H1 (cell line): ENCODE data around the gene CLIC1. TPM values are rescaled to one million over a fixed set of nuclear protein-coding genes. Genes with fewer than 3 reads are reported as not detected.

Experiments used
- CTCF ChIA-PET: fragments of 300-600 bp; sonication (Branson Sonifier 250); formaldehyde crosslinking; loops from one replicate; lab custom pipeline; 2021; ENCODE audit not compliant: partially characterized antibody; lab: Charles Lee
- POLR2A ChIA-PET: fragments of 300-600 bp; sonication (Branson Sonifier 250); formaldehyde crosslinking; loops from one replicate; lab custom pipeline; 2021; ENCODE audit warnings: inconsistent platforms; ENCODE audit not compliant: partially characterized antibody; lab: Charles Lee
- DNase-seq, 2 experiments: peaks; one replicate each; pipeline versions ENCODE4 v3.0.0 to v3.0.0-alpha.2; 2010 to 2022; ENCODE audit warnings: low spot score in 2 of 2, low read depth in 1 of 2, mixed read lengths in 1 of 2
- FAIRE-seq: peaks from 2 replicates; lab custom pipeline; 2011; peaks lifted over from hg19 to GRCh38; lab: Jason Lieb, UNC
- H2AFZ ChIP-seq: 2 replicates; pipeline ENCODE4 v1.8.1; 2012; ENCODE audit warnings: low read length, inconsistent platforms
- H2AK5ac ChIP-seq: 2 replicates; pipeline ENCODE4 v1.6.1; 2013; ENCODE audit warnings: low read depth, low read length
- H2BK120ac ChIP-seq: replicated peaks from 2 replicates; pipeline ENCODE3; 2013; ENCODE audit warnings: low read depth, low read length, inconsistent platforms
- H2BK12ac ChIP-seq: 2 replicates; pipeline ENCODE4 v1.6.1; 2013; ENCODE audit warnings: low read depth, low read length
- H2BK15ac ChIP-seq: 2 replicates; pipeline ENCODE4 v1.6.1; 2013; ENCODE audit warnings: low read length
- H2BK20ac ChIP-seq: 2 replicates; pipeline ENCODE4 v1.6.1; 2013; ENCODE audit warnings: low read length
- H2BK5ac ChIP-seq: 2 replicates; pipeline ENCODE4 v1.6.1; 2013; ENCODE audit warnings: low read depth, low read length
- H3K14ac ChIP-seq: 2 replicates; pipeline ENCODE4 v1.6.1; 2013; ENCODE audit warnings: inconsistent platforms; ENCODE audit not compliant: insufficient read length
- H3K18ac ChIP-seq: 2 replicates; pipeline ENCODE4 v1.6.1; 2013; ENCODE audit warnings: low read length; ENCODE audit errors: extremely low read depth
- H3K23ac ChIP-seq: 2 replicates; pipeline ENCODE4 v1.6.1; 2013; ENCODE audit warnings: inconsistent platforms; ENCODE audit not compliant: insufficient read length
- H3K23me2 ChIP-seq: 2 replicates; pipeline ENCODE4 v1.6.1; 2013; ENCODE audit warnings: low read depth, low read length
- H3K27ac ChIP-seq: 2 replicates; pipeline ENCODE4 v1.6.1; 2011; ENCODE audit warnings: low read depth, low read length, inconsistent platforms
- H3K27me3 ChIP-seq, 4 experiments: replicated peaks in 1 of 4; 1 replicate in 1 of 4; 2 replicates in 3 of 4; pipeline versions ENCODE4 v1.6.1 to v1.8.1; 2011 to 2013; ENCODE audit warnings: low read length in 3 of 4, mild to moderate bottlenecking in 3 of 4, inconsistent platforms in 2 of 4, mixed read lengths in 2 of 4, moderate library complexity in 1 of 4; ENCODE audit not compliant: control insufficient read depth in 3 of 4, insufficient read depth in 3 of 4; ENCODE audit errors: extremely low read depth in 1 of 4
- H3K36me3 ChIP-seq, 4 experiments: 2 replicates each; pipeline versions ENCODE4 v1.6.1 to v1.8.1; 2011 to 2013; ENCODE audit warnings: mild to moderate bottlenecking in 4 of 4, low read length in 3 of 4, moderate library complexity in 2 of 4, control low read depth in 1 of 4, inconsistent platforms in 1 of 4; ENCODE audit not compliant: insufficient read depth in 4 of 4, control insufficient read depth in 2 of 4
- H3K4ac ChIP-seq: replicated peaks from 2 replicates; pipeline ENCODE3; 2013; ENCODE audit warnings: low read length, low read depth, mixed read lengths, inconsistent platforms; ENCODE audit not compliant: insufficient read length
- H3K4me1 ChIP-seq, 4 experiments: replicated peaks in 1 of 4; 1 replicate in 1 of 4; 2 replicates in 3 of 4; pipeline versions ENCODE4 v1.6.1 to v1.8.1; 2011 to 2013; ENCODE audit warnings: low read length in 3 of 4, inconsistent platforms in 2 of 4, mixed read lengths in 1 of 4; ENCODE audit not compliant: insufficient read depth in 4 of 4, control insufficient read depth in 3 of 4
- H3K4me2 ChIP-seq, 2 experiments: 2 replicates each; pipeline versions ENCODE4 v1.6.1 to v1.8.1; 2011 to 2013; ENCODE audit warnings: low read depth in 2 of 2, low read length in 2 of 2, control low read depth in 1 of 2, inconsistent platforms in 1 of 2, mild to moderate bottlenecking in 1 of 2; ENCODE audit not compliant: insufficient read depth in 1 of 2
- H3K4me3 ChIP-seq, 4 experiments: fragments of 200-600, 300-600 bp in 1 of 4; sonication (generic), shearing (Covaris generic), sonication (Bioruptor Twin) in 1 of 4; 2 replicates each; pipeline versions ENCODE4 v1.5.1 to v1.8.1; 2011 to 2016; ENCODE audit warnings: low read length in 4 of 4, low read depth in 3 of 4, control low read depth in 2 of 4, inconsistent platforms in 2 of 4, mild to moderate bottlenecking in 2 of 4, mixed read lengths in 1 of 4, moderate library complexity in 1 of 4; ENCODE audit not compliant: insufficient read depth in 2 of 4; ENCODE audit errors: extremely low read depth in 1 of 4
- H3K56ac ChIP-seq: replicated peaks from 2 replicates; pipeline ENCODE3; 2013; ENCODE audit warnings: low read depth, mild to moderate bottlenecking, mixed read lengths, low read length, inconsistent platforms; ENCODE audit not compliant: insufficient read length
- H3K79me1 ChIP-seq: 2 replicates; pipeline ENCODE4 v1.6.1; 2013; ENCODE audit warnings: low read depth, low read length, control low read depth
- H3K79me2 ChIP-seq, 2 experiments: 2 replicates each; pipeline versions ENCODE4 v1.6.1 to v1.8.1; 2012 to 2013; ENCODE audit warnings: low read length in 2 of 2, mild to moderate bottlenecking in 2 of 2, inconsistent platforms in 1 of 2; ENCODE audit not compliant: insufficient read depth in 2 of 2, control insufficient read depth in 1 of 2
- H3K9ac ChIP-seq, 4 experiments: replicated peaks in 1 of 4; 1 replicate in 1 of 4; 2 replicates in 3 of 4; pipeline versions ENCODE4 v1.6.1 to v1.8.1; 2011 to 2013; ENCODE audit warnings: low read depth in 3 of 4, low read length in 3 of 4, control low read depth in 2 of 4, mild to moderate bottlenecking in 2 of 4, moderate library complexity in 2 of 4, inconsistent platforms in 1 of 4; ENCODE audit errors: extremely low read depth in 1 of 4
- H3K9me3 ChIP-seq, 2 experiments: 2 replicates each; pipeline versions ENCODE4 v1.6.1 to v1.8.1; 2012 to 2013; ENCODE audit warnings: mild to moderate bottlenecking in 2 of 2, moderate library complexity in 2 of 2, control low read depth in 1 of 2, inconsistent platforms in 1 of 2, low read depth in 1 of 2, low read length in 1 of 2, mixed read lengths in 1 of 2; ENCODE audit not compliant: insufficient read depth in 2 of 2
- H4K20me1 ChIP-seq, 2 experiments: replicated peaks in 1 of 2; 2 replicates each; pipeline versions ENCODE3 to v1.8.1; 2011 to 2013; ENCODE audit warnings: inconsistent platforms in 2 of 2, low read length in 2 of 2, mild to moderate bottlenecking in 1 of 2; ENCODE audit not compliant: insufficient read depth in 2 of 2, control insufficient read depth in 1 of 2
- H4K5ac ChIP-seq: 2 replicates; pipeline ENCODE4 v1.6.1; 2013; ENCODE audit warnings: low read length, low read depth, mixed read lengths, inconsistent platforms; ENCODE audit not compliant: insufficient read length
- H4K8ac ChIP-seq: 2 replicates; pipeline ENCODE4 v1.8.0; 2013; ENCODE audit warnings: mild to moderate bottlenecking, moderate library complexity, low read length, inconsistent platforms; ENCODE audit not compliant: insufficient read depth; ENCODE audit errors: extremely low read depth
- H4K91ac ChIP-seq: replicated peaks from 2 replicates; pipeline ENCODE3; 2013; ENCODE audit warnings: low read length, mixed read lengths, inconsistent platforms; ENCODE audit not compliant: insufficient read length
- BCL11A ChIP-seq, 2 experiments: IDR thresholded peaks; one replicate each; pipeline ENCODE4 v1.6.1; 2011; ENCODE audit warnings: low read depth in 2 of 2, low read length in 2 of 2, mild to moderate bottlenecking in 2 of 2
- CEBPB ChIP-seq: IDR thresholded peaks from 2 replicates; pipeline ENCODE4 v1.6.1; 2012; ENCODE audit warnings: low read depth, low read length
- EP300 ChIP-seq, 2 experiments: IDR thresholded peaks; 1 replicate in 1 of 2; 2 replicates in 1 of 2; pipeline ENCODE4 v1.6.1; 2011 to 2012; ENCODE audit warnings: low read depth in 2 of 2, low read length in 2 of 2, mild to moderate bottlenecking in 2 of 2, borderline replicate concordance in 1 of 2, inconsistent platforms in 1 of 2, moderate library complexity in 1 of 2
- GABPA ChIP-seq: IDR thresholded peaks from 2 replicates; pipeline ENCODE4 v1.6.1; 2011; ENCODE audit warnings: mild to moderate bottlenecking, low read length, moderate library complexity, borderline replicate concordance; ENCODE audit not compliant: insufficient read depth
- JUN ChIP-seq: IDR thresholded peaks from 2 replicates; pipeline ENCODE4 v1.6.1; 2011; ENCODE audit warnings: low read depth, mild to moderate bottlenecking, improper control_type of control experiment, low read length
- MAX ChIP-seq: IDR thresholded peaks from 2 replicates; pipeline ENCODE4 v1.6.1; 2012; ENCODE audit warnings: inconsistent platforms
- POLR2AphosphoS5 ChIP-seq: IDR thresholded peaks from 2 replicates; pipeline ENCODE4 v1.6.1; 2011; ENCODE audit warnings: low read depth, low read length
- SIX5 ChIP-seq: IDR thresholded peaks from 2 replicates; pipeline ENCODE4 v1.6.1; 2011; ENCODE audit warnings: mild to moderate bottlenecking, low read depth, low read length
- SP2 ChIP-seq: IDR thresholded peaks from 2 replicates; pipeline ENCODE4 v1.6.1; 2012; ENCODE audit warnings: mild to moderate bottlenecking, low read length, inconsistent platforms
- TAF1 ChIP-seq: IDR thresholded peaks from 2 replicates; pipeline ENCODE4 v1.6.1; 2011; ENCODE audit warnings: mild to moderate bottlenecking, low read depth, low read length
- TAF7 ChIP-seq: optimal IDR thresholded peaks from 2 replicates; pipeline ENCODE3; 2011; ENCODE audit warnings: low read depth, mild to moderate bottlenecking, inconsistent platforms, low read length, moderate library complexity, borderline replicate concordance
- TBP ChIP-seq: IDR thresholded peaks from 2 replicates; pipeline ENCODE4 v1.6.1; 2011; ENCODE audit warnings: low read depth, low read length, improper control_type of control experiment
- WGBS, 2 experiments: shearing (Covaris generic) in 1 of 2; methylation state at CpG; one replicate each; pipeline versions ENCODE4 v1.1.6 to v1.1.7; 2013 to 2015; ENCODE audit warnings: low lambda C conversion rate in 2 of 2, mixed read lengths in 2 of 2, inconsistent platforms in 1 of 2, low coverage in 1 of 2, missing lambda C conversion rate in 1 of 2; ENCODE audit not compliant: insufficient replicate concordance in 2 of 2, insufficient coverage in 1 of 2, insufficient read length in 1 of 2; ENCODE audit errors: extremely low coverage in 1 of 2, missing lambda C conversion rate in 1 of 2; 5-methylcytosine and 5-hydroxymethylcytosine counted together
- polyA plus RNA-seq, 7 experiments: library from polyadenylated mRNA; depleted of rRNA in 3 of 7; stranded (reverse) in 5 of 7; unstranded in 2 of 7; fragments of >200 nt in 5 of 7; fragments of 200-250 nt in 2 of 7; gene quantifications; 1 replicate in 5 of 7; 2 replicates in 1 of 7; 4 replicates in 1 of 7; pipeline versions ENCODE4 v1.2.1 to v1.2.3, GENCODE V29; 2011 to 2013; ENCODE audit warnings: missing spikeins in 2 of 7, mixed read lengths in 2 of 7
- total RNA-seq: library from RNA; stranded (reverse); fragmentation: NEBNext Ultra II Directional; extraction: Animal tissue kit (Norgen Biotek cat#: 25700); gene quantifications from 2 replicates; pipeline ENCODE4 v1.2.1, GENCODE V29; 2021

The CLIC1 gene
- total and polyA plus RNA-seq, 2 of the 8 experiments (the other 6 are each of a cell fraction or from before 2014, with no cell fraction given): 250 to 277 TPM

- Histone ChIP-seq H3K18ac (no peak overlapping the region), H3K23me2 (no peaks in the 10 kb centered on the region), H3K27ac (no peak overlapping the region), H3K4me1 (peaks cover 0 to 7% (median 3%) of the 10 kb centered on the region in 4 experiments; a peak in 4 of 7 replicates), H3K27me3 (no peaks in the 10 kb centered on the region), H3K14ac (no peak overlapping the region), H3K4me3 (no peak overlapping the region), H3K36me3 (peaks cover 5 to 26% (median 20%) of the 10 kb centered on the region in 4 experiments; a peak in 7 of 8 replicates), H3K23ac (no peak overlapping the region), H4K20me1 (no peaks in the 10 kb centered on the region), H2AK5ac (no peak overlapping the region), H3K4ac (no peak overlapping the region), H3K4me2 (no peak overlapping the region), H4K8ac (no peak overlapping the region), H3K79me1 (no peaks in the 10 kb centered on the region), H3K56ac (no peak overlapping the region), H3K79me2 (no peaks in the 10 kb centered on the region), H2BK20ac (no peak overlapping the region), H2BK15ac (no peak overlapping the region), H2BK5ac (no peak overlapping the region), H4K5ac (no peak overlapping the region), H3K9ac (no peak overlapping the region), H2BK12ac (0 out of 2 replicates have a peak overlapping the region, but pooled peaks have one; percentile 27), H4K91ac (no peak overlapping the region), H2BK120ac (no peak overlapping the region), H3K9me3 (no peaks in the 10 kb centered on the region), H2AFZ (no peak overlapping the region)
- WGBS, 2 experiments: 93% methylated on average over 32 of the region's 32 CpGs; no CpG with 5 or more reads in 1 of the 2 experiments
- FAIRE-seq (no peak), DNase-seq (no peak)
- ChIA-PET POLR2A (interaction anchor here (0.6 to 10.7 kb wide), 19 partner anchors 9 to 308 kb away, joined by 3 to 85 read pairs (median 4); partner anchors contain the start of genes C6orf47, DDAH2, DXO and GPANK1), CTCF (interaction anchor here (0.7 to 14.4 kb wide), 9 partner anchors 9 to 230 kb away, joined by 3 to 228 read pairs (median 4); partner anchors contain the start of genes ATP6V1G2, DDAH2, LY6G6D and MPIG6B)
- TF ChIP-seq SP2: no peak
- no peak for TF ChIP-seq POLR2AphosphoS5
- TF ChIP-seq EP300 (IDR thresholded peaks at IDR 0.05; ENCODE audit: borderline replicate concordance in 1 of 2, low read depth in 2 of 2, low read length in 2 of 2): no peak
- TF ChIP-seq GABPA: no peak
- TF ChIP-seq TAF1: no peak
- no peak for TF ChIP-seq JUN
- TF ChIP-seq BCL11A (IDR thresholded peaks at IDR 0.05; ENCODE audit: low read depth in 2 of 2, low read length in 2 of 2): no peak
- TF ChIP-seq MAX: no peak
- TF ChIP-seq TAF7: no peak
- no peak for TF ChIP-seq TBP
- TF ChIP-seq SIX5: no peak
- no peak for TF ChIP-seq CEBPB
Observed at GRCh38 chr6:31775633-31776484, 39.5 kb upstream of the CLIC1 start.
